CD4-positive, alpha-beta T cell treated with Interleukin-1 beta for 1 hour (primary cell): ENCODE measurements around the gene LRPAP1.

Source experiments
- DNase-seq, 2 donors: peaks; one replicate each; pipeline ENCODE4 v3.0.0-alpha.2; 2020 to 2022

LRPAP1 gene

GRCh38 chr4:3484057-3484973 is 47.9 kb downstream of the LRPAP1 start:
- DNase-seq = peak in 1 of 2 donors; percentile 64

- DNase-seq = no peak
Observed at GRCh38 chr4:3483471-3483921, 48.7 kb downstream of the LRPAP1 start.

GRCh38 chr4:3482707-3483106 is 49.5 kb downstream of the LRPAP1 start:
- no peak for DNase-seq

- no peak for DNase-seq
Observed at GRCh38 chr4:3481783-3482393, 50.3 kb downstream of the LRPAP1 start.

- no peak for DNase-seq
Observed at GRCh38 chr4:3481113-3481531, 51.1 kb downstream of the LRPAP1 start.

- peak; percentile 66 to 70 for DNase-seq
Observed at GRCh38 chr4:3480528-3481112, 51.6 kb downstream of the LRPAP1 start.

- no peak for DNase-seq
Observed at GRCh38 chr4:3479358-3480101, 52.7 kb downstream of the LRPAP1 start.

GRCh38 chr4:3478446-3479357 is 53.5 kb downstream of the LRPAP1 start:
- no peak for DNase-seq

GRCh38 chr4:3477750-3478430 is 54.3 kb downstream of the LRPAP1 start:
- DNase-seq = no peak

GRCh38 chr4:3476936-3477749 is 55.1 kb downstream of the LRPAP1 start:
- no peak for DNase-seq

- no peak for DNase-seq
Observed at GRCh38 chr4:3476341-3476747, 55.9 kb downstream of the LRPAP1 start.

- no peak for DNase-seq
Observed at GRCh38 chr4:3475713-3476260, 56.4 kb downstream of the LRPAP1 start.

- DNase-seq = no peak
Observed at GRCh38 chr4:3475041-3475712, 57.0 kb downstream of the LRPAP1 start.

- DNase-seq = no peak
Observed at GRCh38 chr4:3473996-3474765, 58.0 kb downstream of the LRPAP1 start.

GRCh38 chr4:3473181-3473950 is 58.9 kb downstream of the LRPAP1 start:
- DNase-seq = no peak

- DNase-seq = no peak
Observed at GRCh38 chr4:3472411-3473141, 59.6 kb downstream of the LRPAP1 start.

- no peak for DNase-seq
Observed at GRCh38 chr4:3471886-3472285, 60.3 kb downstream of the LRPAP1 start.
